Neural cell (in vitro differentiated cells): ENCODE data around the gene C10orf105. TPM values are rescaled to one million over a fixed set of nuclear protein-coding genes. Genes with fewer than 3 reads are reported as not detected.

Source experiments
- H2AFZ ChIP-seq: fragments of 200-600, 300-800 bp; sonication (generic), shearing (Covaris generic); 2 replicates; pipeline ENCODE4 v1.6.0; 2014; ENCODE audit warnings: low read depth, mild to moderate bottlenecking, antibody characterized with exemption, low read length, moderate library complexity
- H3F3A ChIP-seq: fragments of 200-600 bp; shearing (Covaris generic); 2 replicates; pipeline ENCODE4 v1.6.1; 2016; ENCODE audit warnings: mild to moderate bottlenecking, moderate library complexity, mixed read lengths, antibody characterized with exemption, low read length; ENCODE audit not compliant: insufficient read depth, poor library complexity, severe bottlenecking
- H3K27ac ChIP-seq: fragments of 200-600, 300-800 bp; sonication (generic), shearing (Covaris generic); 2 replicates; pipeline ENCODE4 v1.5.1; 2014; ENCODE audit warnings: mild to moderate bottlenecking, low read length, moderate library complexity
- H3K27me3 ChIP-seq: fragments of 300-800, 200-600 bp; sonication (generic), shearing (Covaris generic); 2 replicates; pipeline ENCODE4 v1.6.0; 2014; ENCODE audit warnings: mild to moderate bottlenecking, low read depth, low read length, moderate library complexity; ENCODE audit not compliant: insufficient read depth
- H3K36me3 ChIP-seq: fragments of 300-800, 200-600 bp; sonication (generic), shearing (Covaris generic); 2 replicates; pipeline ENCODE4 v1.5.1; 2014; ENCODE audit warnings: mild to moderate bottlenecking, antibody characterized with exemption, low read length, moderate library complexity; ENCODE audit not compliant: insufficient read depth
- H3K4me2 ChIP-seq: fragments of 300-800, 200-600 bp; sonication (generic), shearing (Covaris generic); 2 replicates; pipeline ENCODE4 v1.6.0; 2014; ENCODE audit warnings: mild to moderate bottlenecking, low read length
- H3K4me3 ChIP-seq: fragments of 300-800, 200-600 bp; sonication (generic), shearing (Covaris generic); 2 replicates; pipeline ENCODE4 v1.5.1; 2014; ENCODE audit warnings: mild to moderate bottlenecking, low read length, moderate library complexity
- H3K79me2 ChIP-seq: fragments of 200-600 bp; shearing (Covaris generic); replicated peaks from 2 replicates; pipeline ENCODE4 v1.6.0; 2014; ENCODE audit warnings: mild to moderate bottlenecking, low read length, moderate library complexity; ENCODE audit not compliant: insufficient read depth
- H3K9ac ChIP-seq: fragments of 300-800, 200-600 bp; sonication (generic), shearing (Covaris generic); 2 replicates; pipeline ENCODE4 v1.6.1; 2016; ENCODE audit warnings: mild to moderate bottlenecking, low read length, mixed read lengths
- H3K9me2 ChIP-seq: fragments of 200-600 bp; shearing (Covaris generic); 2 replicates; pipeline ENCODE4 v1.6.1; 2016; ENCODE audit warnings: mild to moderate bottlenecking, low read length, mixed read lengths; ENCODE audit not compliant: insufficient read depth
- H3K9me3 ChIP-seq: fragments of 200-600, 300-800 bp; sonication (generic), shearing (Covaris generic); 2 replicates; pipeline ENCODE4 v1.6.1; 2016; ENCODE audit warnings: mild to moderate bottlenecking, mixed run types, low read length, moderate library complexity, mixed read lengths
- H4K20me1 ChIP-seq: fragments of 200-600 bp; shearing (Covaris generic); 2 replicates; pipeline ENCODE4 v1.6.1; 2016; ENCODE audit warnings: mild to moderate bottlenecking, mixed run types; ENCODE audit not compliant: insufficient read depth
- EP300 ChIP-seq: fragments of 450-650 bp; conservative IDR thresholded peaks from 2 replicates; pipeline ENCODE4 v1.6.1; 2014; ENCODE audit warnings: antibody characterized with exemption, mild to moderate bottlenecking, moderate library complexity; ENCODE audit not compliant: poor library complexity, severe bottlenecking
- EZH2 ChIP-seq: fragments of 200-600, 300-800 bp; shearing (Covaris generic), sonication (generic); IDR thresholded peaks from 2 replicates; pipeline ENCODE4 v1.6.1; 2014; ENCODE audit warnings: antibody characterized with exemption, low read length, borderline replicate concordance, mild to moderate bottlenecking; ENCODE audit not compliant: insufficient read depth, poor library complexity, severe bottlenecking
- MXI1 ChIP-seq: fragments of 450-650 bp; conservative IDR thresholded peaks from 2 replicates; pipeline ENCODE4 v1.6.1; 2014; ENCODE audit warnings: antibody characterized with exemption, mild to moderate bottlenecking; ENCODE audit not compliant: poor library complexity, severe bottlenecking
- POLR2AphosphoS5 ChIP-seq: IDR thresholded peaks from 2 replicates; pipeline ENCODE4 v1.6.1; 2012
- REST ChIP-seq: IDR thresholded peaks from 2 replicates; pipeline ENCODE4 v1.6.1; 2012; ENCODE audit warnings: borderline replicate concordance
- SMC3 ChIP-seq: fragments of 450-650 bp; conservative IDR thresholded peaks from 2 replicates; pipeline ENCODE4 v1.6.1; 2014; ENCODE audit warnings: antibody characterized with exemption, mild to moderate bottlenecking, moderate library complexity; ENCODE audit not compliant: poor library complexity
- TAF1 ChIP-seq: IDR thresholded peaks from 2 replicates; pipeline ENCODE4 v1.6.1; 2012; ENCODE audit warnings: low read depth
- polyA plus RNA-seq: library from polyadenylated mRNA; depleted of rRNA; stranded (reverse); fragments of >200 nt; gene quantifications from 2 replicates; pipeline ENCODE4 v1.2.3, GENCODE V29; 2014
- TF ChIP-seq, protein P1 (sequence below): fragments of 450-650 bp; IDR thresholded peaks from 2 replicates; pipeline ENCODE4 v1.5.1; 2014; ENCODE audit warnings: antibody characterized with exemption, mild to moderate bottlenecking, moderate library complexity; ENCODE audit not compliant: poor library complexity, severe bottlenecking

Gene C10orf105
- polyA plus RNA-seq, 1 donor from 2014 or later: 0.11 TPM

DNA sequence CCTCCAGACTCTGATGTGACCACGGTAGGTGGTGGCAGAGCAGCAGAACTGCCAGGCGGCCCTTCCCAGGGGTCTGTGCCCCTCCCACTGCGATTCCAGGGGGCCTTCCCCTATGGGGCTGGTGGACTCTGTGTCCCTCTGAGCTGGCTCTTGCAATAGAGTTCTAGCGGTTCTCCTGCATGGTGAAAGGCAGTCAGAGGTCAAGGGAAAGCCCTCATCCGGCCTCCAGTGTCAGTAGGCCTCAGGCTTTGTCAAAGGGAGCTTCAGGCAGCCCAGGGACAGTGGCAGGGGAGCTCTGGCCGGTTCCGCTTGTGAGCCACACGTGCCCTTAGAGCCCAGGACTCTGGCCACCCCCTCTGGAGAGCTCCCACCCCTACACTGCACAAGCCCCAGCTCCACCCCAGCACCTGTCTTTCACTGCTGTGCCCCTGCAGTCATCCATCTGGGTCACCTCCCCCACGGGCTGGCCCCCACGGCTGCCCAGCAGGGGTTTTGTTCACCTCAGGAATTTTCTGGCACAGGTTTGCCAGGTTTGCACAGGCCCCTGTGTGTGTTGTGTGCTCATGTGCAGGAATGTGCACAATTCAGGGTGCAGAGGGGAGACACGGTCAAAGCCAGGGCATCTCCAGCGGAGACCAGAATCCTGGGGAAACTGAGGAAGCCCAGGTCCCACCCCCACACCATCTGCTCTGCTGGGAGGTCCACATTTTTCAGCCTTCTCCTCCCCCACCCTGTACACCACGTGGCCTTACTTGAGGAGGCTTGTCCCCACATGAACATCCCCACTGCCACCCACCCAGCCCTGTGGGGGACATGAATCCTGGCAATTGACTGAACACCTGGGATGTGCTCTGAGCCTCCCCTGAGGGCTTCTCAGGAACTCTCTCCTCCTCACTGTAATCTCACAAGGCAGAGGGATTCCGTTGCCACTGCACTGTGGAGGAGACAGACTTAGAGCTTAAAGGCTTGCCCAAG lies 23.8 kb downstream of the C10orf105 start:
- TF ChIP-seq EZH2: no peak
- no peak for TF ChIP-seq TAF1
- no peak for TF ChIP-seq EP300
- TF ChIP-seq POLR2AphosphoS5: no peak
- TF ChIP-seq, protein P1, sequence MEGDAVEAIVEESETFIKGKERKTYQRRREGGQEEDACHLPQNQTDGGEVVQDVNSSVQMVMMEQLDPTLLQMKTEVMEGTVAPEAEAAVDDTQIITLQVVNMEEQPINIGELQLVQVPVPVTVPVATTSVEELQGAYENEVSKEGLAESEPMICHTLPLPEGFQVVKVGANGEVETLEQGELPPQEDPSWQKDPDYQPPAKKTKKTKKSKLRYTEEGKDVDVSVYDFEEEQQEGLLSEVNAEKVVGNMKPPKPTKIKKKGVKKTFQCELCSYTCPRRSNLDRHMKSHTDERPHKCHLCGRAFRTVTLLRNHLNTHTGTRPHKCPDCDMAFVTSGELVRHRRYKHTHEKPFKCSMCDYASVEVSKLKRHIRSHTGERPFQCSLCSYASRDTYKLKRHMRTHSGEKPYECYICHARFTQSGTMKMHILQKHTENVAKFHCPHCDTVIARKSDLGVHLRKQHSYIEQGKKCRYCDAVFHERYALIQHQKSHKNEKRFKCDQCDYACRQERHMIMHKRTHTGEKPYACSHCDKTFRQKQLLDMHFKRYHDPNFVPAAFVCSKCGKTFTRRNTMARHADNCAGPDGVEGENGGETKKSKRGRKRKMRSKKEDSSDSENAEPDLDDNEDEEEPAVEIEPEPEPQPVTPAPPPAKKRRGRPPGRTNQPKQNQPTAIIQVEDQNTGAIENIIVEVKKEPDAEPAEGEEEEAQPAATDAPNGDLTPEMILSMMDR: no peak
- TF ChIP-seq SMC3: no peak
- H3K4me3 ChIP-seq: no peak overlapping the region
- no peaks in the 10 kb centered on the region for H3K79me2 ChIP-seq
- no peaks in the 10 kb centered on the region for H3F3A ChIP-seq
- H3K9me2 ChIP-seq: no peaks in the 10 kb centered on the region
- H4K20me1 ChIP-seq: no peaks in the 10 kb centered on the region
- no peak overlapping the region for H3K27ac ChIP-seq
- no peaks in the 10 kb centered on the region for H3K27me3 ChIP-seq
- no peak overlapping the region for H3K4me2 ChIP-seq
- no peaks in the 10 kb centered on the region for H3K9me3 ChIP-seq
- no peak overlapping the region for H3K9ac ChIP-seq
- H2AFZ ChIP-seq: no peak overlapping the region
- H3K36me3 ChIP-seq: no peaks in the 10 kb centered on the region

- no peak overlapping the region for H2AFZ ChIP-seq
- no peaks in the 10 kb centered on the region for H3K9me3 ChIP-seq
- no peak overlapping the region for H3K4me2 ChIP-seq
- no peak overlapping the region for H3K27ac ChIP-seq
- TF ChIP-seq SMC3 (no peak), EZH2 (no peak), EP300 (no peak), MXI1 (no peak), REST (no peak), POLR2AphosphoS5 (no peak)
- TF ChIP-seq, protein P1: no peak
- no peak overlapping the region for H3K9ac ChIP-seq
- no peaks in the 10 kb centered on the region for H3K36me3 ChIP-seq
- H4K20me1 ChIP-seq: no peaks in the 10 kb centered on the region
- no peak overlapping the region for H3K4me3 ChIP-seq
- no peaks in the 10 kb centered on the region for H3K27me3 ChIP-seq
- H3K9me2 ChIP-seq: no peaks in the 10 kb centered on the region
- no peaks in the 10 kb centered on the region for H3K79me2 ChIP-seq
- H3F3A ChIP-seq: no peaks in the 10 kb centered on the region
Observed at GRCh38 chr10:71694567-71694968, 25.0 kb downstream of the C10orf105 start.
